HepG2 (cell line): ENCODE measurements around the gene SURF1. TPM values are rescaled to one million over a fixed set of nuclear protein-coding genes. Genes with fewer than 3 reads are reported as not detected.
A peak's percentile ranks its signal among the peaks of the same experiment; 100 is the strongest.

ENCODE experiments used
- CERS6 ChIP-seq: sonication (generic); formaldehyde crosslinking; IDR thresholded peaks from 2 replicates; pipeline ENCODE4 v1.5.0; 2020; ENCODE audit warnings: missing genetic modification reagents
- DDIT3 ChIP-seq: sonication (generic); formaldehyde crosslinking; IDR thresholded peaks from 2 replicates; pipeline ENCODE4 v1.4.0; 2020; ENCODE audit warnings: mild to moderate bottlenecking, missing genetic modification reagents
- EHMT2 ChIP-seq: fragments of 200-600 bp; sonication (generic); IDR thresholded peaks from 2 replicates; pipeline ENCODE4 v1.7.0; 2017; ENCODE audit warnings: antibody characterized with exemption, low read depth, low read length, borderline replicate concordance
- FOXM1 ChIP-seq: sonication (generic); formaldehyde crosslinking; IDR thresholded peaks from 2 replicates; pipeline ENCODE4 v1.5.0; 2020; ENCODE audit warnings: missing genetic modification reagents
- KDM2A ChIP-seq: sonication (generic); formaldehyde crosslinking; IDR thresholded peaks from 2 replicates; pipeline ENCODE4 v1.4.0; 2020; ENCODE audit warnings: low read depth, missing genetic modification reagents, borderline replicate concordance
- NCOR1 ChIP-seq: fragments of 200-600 bp; sonication (generic); IDR thresholded peaks from 2 replicates; pipeline ENCODE4 v1.7.0; 2017; ENCODE audit warnings: antibody characterized with exemption, low read length, borderline replicate concordance
- NFE2 ChIP-seq: sonication (generic); formaldehyde crosslinking; IDR thresholded peaks from 2 replicates; pipeline ENCODE4 v1.4.0; 2020; ENCODE audit warnings: missing genetic modification reagents
- SAFB2 ChIP-seq: sonication (generic); formaldehyde crosslinking; IDR thresholded peaks from 2 replicates; pipeline ENCODE4 v1.5.1; 2020; ENCODE audit warnings: missing genetic modification reagents, low read depth, mild to moderate bottlenecking, borderline replicate concordance
- SAP130 ChIP-seq: IDR thresholded peaks from 2 replicates; pipeline ENCODE4 v1.6.1; 2016; ENCODE audit warnings: low read depth
- U2AF1 ChIP-seq: fragments of 200-400 bp; formaldehyde crosslinking; optimal IDR thresholded peaks from 2 replicates; pipeline ENCODE3; 2017; ENCODE audit warnings: mild to moderate bottlenecking, low read depth, low read length
- ZFX ChIP-seq: sonication (generic); formaldehyde crosslinking; IDR thresholded peaks from 2 replicates; pipeline ENCODE4 v1.4.0; 2020; ENCODE audit warnings: mild to moderate bottlenecking, low read depth, missing genetic modification reagents, moderate library complexity
- ZNF205 ChIP-seq: IDR thresholded peaks from 2 replicates; pipeline ENCODE4 v1.6.1; 2018; ENCODE audit warnings: missing biosample characterization, missing genetic modification reagents
- ZNF235 ChIP-seq: sonication (generic); formaldehyde crosslinking; IDR thresholded peaks from 2 replicates; pipeline ENCODE4 v1.8.1; 2023; ENCODE audit warnings: mild to moderate bottlenecking, missing genetic modification reagents, borderline replicate concordance
- ZNF33B ChIP-seq: sonication (generic); formaldehyde crosslinking; IDR thresholded peaks from 2 replicates; pipeline ENCODE4 v1.5.1; 2020; ENCODE audit warnings: mild to moderate bottlenecking, missing genetic modification reagents
- ZNF589 ChIP-seq: sonication (generic); formaldehyde crosslinking; conservative IDR thresholded peaks from 2 replicates; pipeline ENCODE4 v1.8.0; 2022; ENCODE audit warnings: mild to moderate bottlenecking, moderate library complexity, missing genetic modification reagents
- ZNF609 ChIP-seq: sonication (generic); formaldehyde crosslinking; IDR thresholded peaks from 2 replicates; pipeline ENCODE4 v1.4.0; 2020; ENCODE audit warnings: mild to moderate bottlenecking, missing genetic modification reagents, borderline replicate concordance
- polyA plus RNA-seq, 8 experiments: library from polyadenylated mRNA; depleted of rRNA in 3 of 8; stranded (reverse) in 7 of 8; unstranded in 1 of 8; fragments of >200 nt; fragmentation: Illumina TruSeq in 4 of 8; extraction: Trizol in 4 of 8; gene quantifications; 2 replicates each; pipeline versions ENCODE4 v1.2.1 to v1.2.3, GENCODE V29; 2011 to 2016; ENCODE audit warnings: low read depth in 4 of 8, missing spikeins in 1 of 8, mixed read lengths in 1 of 8; ENCODE audit not compliant: insufficient read depth in 1 of 8
- total RNA-seq, 5 experiments: library from RNA; depleted of rRNA; stranded (reverse); fragments of >200 nt; fragmentation: Illumina TruSeq; extraction: Trizol; gene quantifications; 2 replicates each; pipeline ENCODE4 v1.2.3, GENCODE V29; 2016; ENCODE audit warnings: low read depth in 1 of 5
- TF ChIP-seq, protein P1 (sequence below): sonication (generic); formaldehyde crosslinking; IDR thresholded peaks from 2 replicates; pipeline ENCODE4 v1.8.0; 2022; ENCODE audit warnings: mild to moderate bottlenecking, missing genetic modification reagents
- TF ChIP-seq, protein P2 (sequence below): sonication (generic); formaldehyde crosslinking; IDR thresholded peaks from 2 replicates; pipeline ENCODE4 v1.8.0; 2022; ENCODE audit warnings: mild to moderate bottlenecking, missing genetic modification reagents, moderate library complexity

SURF1 gene
- total and polyA plus RNA-seq, 2 of the 13 experiments (the other 11 are each of a cell fraction or from before 2014, with no cell fraction given): 17.8 to 40.7 TPM

GRCh38 chr9:133335924-133336811 lies 20.1 kb downstream of the SURF1 start, which contains the start of gene SURF6 (continued):
- TF ChIP-seq ZNF33B (peak; percentile 83), FOXM1 (CRISPR knock-in tag) (no peak), ZFX (CRISPR knock-in tag) (peak; percentile 95), SAP130 (peak; percentile 99), EHMT2 (no peak), ZNF589 (CRISPR knock-in tag) (peak; percentile 95), SAFB2 (CRISPR knock-in tag) (peak; percentile 88; the same call in 1 of the 2 replicates), KDM2A (CRISPR knock-in tag) (peak; percentile 100), NFE2 (no peak), ZNF235 (CRISPR knock-in tag) (peak; percentile 64; the same call in 1 of the 2 replicates), ZNF205 (CRISPR knock-in tag) (peak; percentile 91), ZNF609 (0 out of 2 replicates have a peak, but pooled peaks have one; percentile 29), CERS6 (CRISPR knock-in tag) (no peak), NCOR1 (no peak), DDIT3 (CRISPR knock-in tag) (no peak), U2AF1 (no peak)
- TF ChIP-seq, protein P1, sequence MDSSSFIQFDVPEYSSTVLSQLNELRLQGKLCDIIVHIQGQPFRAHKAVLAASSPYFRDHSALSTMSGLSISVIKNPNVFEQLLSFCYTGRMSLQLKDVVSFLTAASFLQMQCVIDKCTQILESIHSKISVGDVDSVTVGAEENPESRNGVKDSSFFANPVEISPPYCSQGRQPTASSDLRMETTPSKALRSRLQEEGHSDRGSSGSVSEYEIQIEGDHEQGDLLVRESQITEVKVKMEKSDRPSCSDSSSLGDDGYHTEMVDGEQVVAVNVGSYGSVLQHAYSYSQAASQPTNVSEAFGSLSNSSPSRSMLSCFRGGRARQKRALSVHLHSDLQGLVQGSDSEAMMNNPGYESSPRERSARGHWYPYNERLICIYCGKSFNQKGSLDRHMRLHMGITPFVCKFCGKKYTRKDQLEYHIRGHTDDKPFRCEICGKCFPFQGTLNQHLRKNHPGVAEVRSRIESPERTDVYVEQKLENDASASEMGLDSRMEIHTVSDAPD (CRISPR knock-in tag): peak; percentile 77
- TF ChIP-seq, protein P2, sequence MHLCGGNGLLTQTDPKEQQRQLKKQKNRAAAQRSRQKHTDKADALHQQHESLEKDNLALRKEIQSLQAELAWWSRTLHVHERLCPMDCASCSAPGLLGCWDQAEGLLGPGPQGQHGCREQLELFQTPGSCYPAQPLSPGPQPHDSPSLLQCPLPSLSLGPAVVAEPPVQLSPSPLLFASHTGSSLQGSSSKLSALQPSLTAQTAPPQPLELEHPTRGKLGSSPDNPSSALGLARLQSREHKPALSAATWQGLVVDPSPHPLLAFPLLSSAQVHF (CRISPR knock-in tag): peak; percentile 67; the same call in 1 of the 2 replicates
